GM10266 (cell line): ENCODE data around the gene SEC11C.

Experiments used
- DNase-seq: peaks from one replicate; pipeline ENCODE4 v3.0.0; 2012; ENCODE audit errors: extremely low spot score
- CTCF ChIP-seq: IDR thresholded peaks from 2 replicates; pipeline ENCODE4 v1.5.1; 2012; ENCODE audit warnings: mild to moderate bottlenecking, low read depth; ENCODE audit not compliant: control insufficient read depth, insufficient read depth; ENCODE audit errors: missing control alignments

SEC11C gene

GRCh38 chr18:59172664-59173249, 33.1 kb downstream of the SEC11C start:
- no peak for TF ChIP-seq CTCF
- DNase-seq = no peak

- TF ChIP-seq CTCF = no peak
Observed at GRCh38 chr18:59177485-59177884, 37.8 kb downstream of the SEC11C start.

GRCh38 chr18:59180150-59180845, 40.6 kb downstream of the SEC11C start:
- no peak for DNase-seq
- no peak for TF ChIP-seq CTCF

More at GRCh38 chr18:59177485-59177884, 37.8 kb downstream of the SEC11C start:
- DNase-seq = no peak

- no peak for DNase-seq
Observed at GRCh38 chr18:59182673-59183072, 43.0 kb downstream of the SEC11C start.

GRCh38 chr18:59189008-59189407, 49.3 kb downstream of the SEC11C start:
- no peak for TF ChIP-seq CTCF
- no peak for DNase-seq

More at GRCh38 chr18:59182673-59183072, 43.0 kb downstream of the SEC11C start:
- no peak for TF ChIP-seq CTCF

- DNase-seq = no peak
- TF ChIP-seq CTCF = no peak
Observed at GRCh38 chr18:59189746-59190145, 50.1 kb downstream of the SEC11C start.

- no peak for DNase-seq
- TF ChIP-seq CTCF = no peak
Observed at GRCh38 chr18:59196161-59196725, 56.6 kb downstream of the SEC11C start.
